Frontal cortex (tissue), 4 donors: ENCODE data around the gene SLC35B4. TPM values are rescaled to one million over a fixed set of nuclear protein-coding genes. Genes with fewer than 3 reads are reported as not detected.

Experiments
- DNase-seq, 2 donors: peaks; one replicate each; pipeline ENCODE4 v3.0.0; 2012; ENCODE audit warnings: low spot score in 2 of 2
- FAIRE-seq: peaks from 2 replicates; lab custom pipeline; 2012; peaks lifted over from hg19 to GRCh38; lab: Jason Lieb, UNC
- total RNA-seq: library from RNA; depleted of rRNA; stranded (reverse); fragments of >200 nt; gene quantifications from one replicate; pipeline ENCODE4 v1.2.3, GENCODE V29; 2014
- donor health status: control.
- donor health status: control.
- donor health status: control.

The SLC35B4 gene, protein sequence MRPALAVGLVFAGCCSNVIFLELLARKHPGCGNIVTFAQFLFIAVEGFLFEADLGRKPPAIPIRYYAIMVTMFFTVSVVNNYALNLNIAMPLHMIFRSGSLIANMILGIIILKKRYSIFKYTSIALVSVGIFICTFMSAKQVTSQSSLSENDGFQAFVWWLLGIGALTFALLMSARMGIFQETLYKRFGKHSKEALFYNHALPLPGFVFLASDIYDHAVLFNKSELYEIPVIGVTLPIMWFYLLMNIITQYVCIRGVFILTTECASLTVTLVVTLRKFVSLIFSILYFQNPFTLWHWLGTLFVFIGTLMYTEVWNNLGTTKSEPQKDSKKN
- total RNA-seq, result 24.5 TPM

DNA sequence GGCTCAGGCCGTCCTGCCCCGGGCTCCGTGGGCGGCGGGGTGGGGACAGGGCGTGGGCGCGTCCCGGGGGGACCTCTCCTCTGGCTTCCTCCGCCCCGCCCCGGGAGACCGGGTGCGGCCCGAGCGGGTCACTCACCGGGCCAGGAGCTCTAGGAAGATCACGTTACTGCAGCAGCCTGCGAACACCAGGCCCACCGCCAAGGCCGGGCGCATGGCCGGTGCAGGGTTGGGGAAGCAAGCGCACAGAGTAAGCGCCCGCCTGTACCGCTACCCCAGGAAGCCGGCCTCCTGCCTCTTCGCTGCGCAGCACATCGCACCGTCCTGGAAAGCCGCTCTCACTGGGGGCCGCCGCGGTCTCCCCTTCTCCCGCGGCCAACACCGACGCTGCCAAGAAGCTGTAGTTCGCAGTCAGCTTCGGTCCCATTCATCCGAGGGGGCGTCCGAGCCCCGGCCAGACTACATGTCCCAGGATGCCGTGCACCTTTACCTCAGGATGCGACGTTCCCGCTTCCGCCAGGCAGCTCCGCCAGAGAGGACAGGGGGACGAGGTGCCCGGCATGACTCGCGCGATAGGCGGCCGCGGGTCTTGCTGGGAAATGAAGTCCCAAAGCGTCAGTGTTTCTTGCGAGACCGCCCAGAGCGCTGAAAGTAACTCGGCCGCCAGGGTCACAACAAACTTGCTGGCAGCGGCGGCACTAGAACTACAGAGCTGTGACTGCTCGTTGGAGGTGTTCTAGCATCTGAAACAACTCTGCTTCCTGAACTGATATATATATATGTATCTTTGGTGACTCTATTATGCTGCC is at the start of gene SLC35B4:
Gene SLC35B4, minus strand, starts transcription at position 392 of the 806 bp plus-strand sequence. Its CDS starts 179 bp downstream, at position 213.
- DNase-seq, result peak; percentile 95 to 96
- FAIRE-seq, result no peak

DNA sequence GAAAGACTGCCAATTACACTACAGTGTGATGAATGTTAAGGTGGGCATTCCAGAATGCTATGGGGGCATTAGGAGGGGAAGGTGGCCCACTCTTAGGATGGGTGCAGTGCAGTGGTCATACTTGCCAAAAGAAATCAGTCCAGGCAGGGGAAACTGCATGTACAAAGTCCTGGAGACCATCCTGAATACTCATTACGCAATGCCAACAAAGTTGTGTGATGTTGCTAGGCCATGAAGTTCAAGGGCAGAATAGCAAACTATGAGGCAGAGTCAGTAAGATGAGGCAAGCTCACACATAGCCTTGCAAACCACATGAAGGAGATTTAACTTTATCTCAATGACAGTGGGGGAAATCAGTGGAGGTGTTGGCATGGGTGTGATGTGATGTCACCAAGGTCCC is 49.8 kb upstream of the SLC35B4 start:
- FAIRE-seq, result no peak
- no peak for DNase-seq

DNA sequence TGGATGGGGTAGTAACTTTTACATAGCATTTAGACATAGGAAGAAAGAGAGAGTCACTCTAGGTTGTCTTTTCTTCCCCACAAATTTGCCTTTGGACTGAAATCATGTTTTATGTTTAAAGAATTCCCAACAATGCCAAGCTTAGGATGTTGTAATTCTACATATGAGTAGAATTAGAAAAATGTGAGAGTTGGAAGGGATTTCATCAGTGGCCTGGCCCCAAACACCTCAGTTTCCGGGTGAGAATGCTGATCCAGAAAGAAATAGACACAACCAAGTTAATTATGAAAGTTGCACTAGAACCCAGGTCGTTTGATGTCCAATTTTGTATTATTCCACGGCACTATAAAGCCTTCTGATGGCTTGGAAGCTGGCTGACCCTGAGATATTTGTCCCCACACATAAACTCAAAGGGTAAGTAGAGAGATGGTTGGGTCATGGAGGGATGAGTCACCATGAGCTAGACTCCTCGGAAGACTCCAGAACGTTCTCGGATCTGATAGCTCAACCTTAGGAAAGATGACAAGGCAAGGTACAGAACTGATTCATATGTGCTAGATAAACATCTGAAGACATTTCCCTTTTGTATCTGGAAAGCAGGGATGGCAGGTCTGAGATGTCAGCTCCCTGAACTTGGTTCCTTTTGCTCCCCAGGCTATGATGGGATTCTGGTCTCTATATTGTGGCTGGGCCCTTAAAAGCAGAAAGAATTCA is 48.8 kb upstream of the SLC35B4 start:
- DNase-seq (no peak), FAIRE-seq (no peak)

DNA sequence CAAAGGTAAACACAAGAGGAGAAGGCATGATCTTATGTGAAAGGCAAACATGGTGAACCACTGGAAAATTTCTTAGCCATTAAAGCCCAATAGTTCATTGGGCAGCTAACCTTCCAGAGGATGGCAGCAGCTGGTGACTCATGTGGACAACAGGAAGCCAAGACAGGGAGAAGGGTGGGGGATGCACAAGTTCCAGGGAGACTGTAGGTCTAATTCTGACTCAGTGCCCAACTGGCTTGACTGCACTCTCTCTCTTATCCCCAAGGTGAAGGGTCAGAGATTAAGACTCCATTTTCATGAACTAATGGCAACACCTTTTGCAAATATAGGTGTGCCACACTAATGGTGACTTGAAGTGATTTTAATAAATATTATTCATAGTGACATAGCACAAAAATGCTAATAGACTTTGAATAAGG is 47.9 kb upstream of the SLC35B4 start:
- DNase-seq (no peak), FAIRE-seq (no peak)

DNA sequence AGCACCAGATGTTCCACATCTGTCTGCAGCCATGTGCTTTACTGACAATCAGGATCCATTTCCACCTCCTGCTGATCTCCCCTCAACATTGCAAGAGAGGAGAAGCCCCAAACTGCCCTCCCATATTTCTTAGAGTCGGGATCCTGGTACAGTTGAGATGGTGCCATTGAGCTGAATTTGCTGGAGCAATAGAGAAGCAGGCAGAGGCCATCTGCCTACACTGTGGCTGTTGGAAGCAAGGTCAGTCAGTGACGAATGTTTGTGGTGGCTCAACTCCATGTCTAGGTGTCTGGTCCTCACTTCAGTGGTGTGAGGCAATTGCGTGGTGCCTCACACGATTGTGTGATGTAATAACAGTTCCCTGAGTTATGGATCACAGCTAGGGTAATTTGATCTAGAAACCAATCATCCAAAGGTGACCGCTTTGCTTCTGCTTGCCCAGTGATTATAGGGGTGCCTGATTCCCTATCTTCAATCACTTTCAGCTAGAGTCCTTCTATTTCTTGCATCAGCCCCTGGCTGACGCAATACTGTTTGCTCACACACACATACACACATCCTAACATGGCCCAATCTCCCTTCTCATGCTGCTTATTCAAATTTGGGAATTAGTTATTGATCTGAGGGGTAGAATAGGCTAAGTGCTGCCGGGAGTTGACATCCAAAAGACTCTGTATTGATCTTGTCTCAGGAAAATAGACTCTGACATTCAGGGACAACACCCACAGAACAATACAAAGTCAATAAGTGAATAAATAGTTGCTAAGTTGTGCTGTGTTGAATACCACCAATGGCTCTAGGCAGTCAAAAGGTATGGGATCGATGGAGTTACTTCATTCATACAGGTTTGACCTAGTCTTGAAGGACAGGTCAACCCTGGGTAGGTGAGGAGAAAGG is 46.1 kb upstream of the SLC35B4 start:
- FAIRE-seq (no peak), DNase-seq (no peak)

DNA sequence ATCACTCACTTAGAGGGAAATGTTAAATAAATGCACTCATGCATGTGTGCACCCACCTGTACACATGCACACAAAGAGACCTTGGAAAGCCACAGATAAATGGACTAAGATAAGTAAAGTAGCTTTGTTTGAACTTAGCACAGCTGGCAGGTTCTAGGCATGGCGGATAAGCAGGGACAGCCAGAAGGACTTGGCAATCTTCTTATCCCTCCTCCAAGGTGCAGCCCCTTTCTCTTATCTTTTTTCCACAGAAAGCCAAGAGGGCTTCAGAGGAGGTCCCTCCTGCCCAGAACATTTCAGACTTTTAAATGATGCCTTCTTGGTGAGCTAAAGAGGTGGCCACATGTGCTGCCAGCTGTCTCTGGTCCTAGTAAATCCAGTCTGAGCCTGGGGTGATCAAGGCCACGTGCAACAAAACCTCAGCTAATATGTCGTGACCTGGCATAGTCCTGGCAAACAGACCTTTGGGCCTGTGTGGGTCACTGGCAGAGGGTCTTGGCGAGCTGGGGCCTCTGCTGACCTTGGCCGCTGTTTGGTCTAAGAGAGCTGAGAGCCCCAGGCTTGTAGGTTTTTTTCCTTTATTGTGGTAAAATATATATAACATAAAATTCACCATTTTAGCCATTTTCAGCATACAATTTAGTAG is 43.2 kb upstream of the SLC35B4 start:
- FAIRE-seq, result no peak
- no peak for DNase-seq

DNA sequence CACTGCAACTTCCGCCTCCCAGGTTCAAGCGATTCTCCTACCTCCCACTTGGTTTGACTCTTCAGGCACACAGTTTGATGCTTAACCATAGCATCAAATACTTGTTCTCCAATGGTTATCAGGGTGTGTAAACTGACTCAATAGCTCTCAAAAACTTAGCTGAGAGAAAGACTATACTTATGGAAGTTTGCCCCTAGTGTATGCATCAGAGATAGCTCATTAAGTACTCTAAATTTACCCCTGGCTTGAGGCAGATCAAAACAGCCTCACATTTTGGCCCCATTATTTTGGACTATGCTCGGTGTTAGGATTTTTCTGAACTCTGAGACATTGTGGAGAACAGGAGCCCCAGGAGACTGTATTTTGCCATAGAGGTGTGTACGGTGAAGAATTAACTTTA is 40.8 kb upstream of the SLC35B4 start:
- FAIRE-seq (no peak), DNase-seq (no peak)

DNA sequence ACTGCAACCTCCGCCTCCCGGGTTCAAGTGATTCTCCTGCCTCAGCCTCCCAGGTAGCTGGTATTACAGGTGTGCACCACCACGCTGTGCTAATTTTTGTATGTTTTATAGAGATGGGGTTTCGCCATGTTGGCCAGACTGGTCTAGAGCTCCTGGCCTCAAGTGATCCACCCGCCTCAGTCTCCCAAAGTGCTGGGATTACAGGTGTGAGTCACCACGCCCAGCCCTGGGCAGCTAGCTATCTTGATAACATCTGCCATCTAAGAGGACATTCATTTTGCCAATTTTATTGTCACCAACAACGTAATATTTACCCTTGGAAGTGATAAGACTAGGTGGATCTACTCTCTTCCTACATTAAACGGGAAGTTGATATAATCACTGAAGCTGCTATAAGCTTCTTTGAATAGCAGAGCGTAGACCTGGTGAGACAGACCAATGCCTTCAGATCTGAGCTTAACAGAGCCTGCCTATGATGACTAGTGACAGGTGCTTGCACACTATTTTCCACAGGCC is 39.7 kb upstream of the SLC35B4 start:
- FAIRE-seq, result no peak
- DNase-seq, result no peak

DNA sequence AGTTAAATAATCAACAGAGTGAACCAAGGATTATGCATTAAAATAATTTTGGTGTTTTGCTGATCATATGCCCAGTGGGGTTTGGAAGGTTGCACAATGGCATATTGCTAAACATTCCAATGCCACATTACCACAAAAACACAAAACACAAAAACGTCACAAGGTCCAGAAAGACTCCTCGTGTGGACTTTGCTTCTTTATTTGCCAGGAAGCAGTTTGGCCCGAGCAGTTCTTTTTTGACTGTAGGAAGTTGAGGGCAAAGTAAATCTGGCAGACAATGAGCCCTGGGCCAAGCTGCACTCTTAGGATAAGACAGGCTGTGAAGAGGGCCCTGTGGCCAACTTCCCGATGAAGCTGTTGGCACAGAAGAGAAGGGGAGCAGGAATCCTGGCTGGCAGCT is 39.2 kb upstream of the SLC35B4 start:
- no peak for FAIRE-seq
- DNase-seq, result no peak

DNA sequence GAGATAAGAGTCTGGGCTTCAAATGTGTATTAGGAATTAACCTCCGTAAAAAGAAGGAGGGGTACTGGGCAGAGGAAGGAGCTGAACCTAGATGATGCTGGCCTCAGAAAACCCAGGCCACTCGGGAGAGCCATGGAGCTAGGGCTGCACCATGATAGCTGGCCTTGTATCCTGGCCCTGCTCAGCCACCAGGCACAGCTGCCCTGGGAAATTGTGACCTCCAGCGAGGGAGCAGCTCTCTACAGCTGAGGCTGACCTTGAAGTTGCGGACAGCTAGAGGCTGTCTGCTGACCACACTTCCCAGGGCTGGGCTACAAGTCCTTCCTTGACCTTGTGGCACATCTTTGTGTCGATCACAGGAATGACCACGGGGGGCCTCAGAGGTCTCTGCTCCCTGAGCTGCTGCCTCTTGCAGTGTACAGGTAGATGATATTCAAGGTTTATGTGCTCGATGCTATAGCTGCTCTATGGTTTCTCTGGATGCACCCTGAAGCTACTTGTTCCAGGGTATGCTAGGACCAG is 38.3 kb upstream of the SLC35B4 start:
- no peak for FAIRE-seq
- DNase-seq, result no peak

DNA sequence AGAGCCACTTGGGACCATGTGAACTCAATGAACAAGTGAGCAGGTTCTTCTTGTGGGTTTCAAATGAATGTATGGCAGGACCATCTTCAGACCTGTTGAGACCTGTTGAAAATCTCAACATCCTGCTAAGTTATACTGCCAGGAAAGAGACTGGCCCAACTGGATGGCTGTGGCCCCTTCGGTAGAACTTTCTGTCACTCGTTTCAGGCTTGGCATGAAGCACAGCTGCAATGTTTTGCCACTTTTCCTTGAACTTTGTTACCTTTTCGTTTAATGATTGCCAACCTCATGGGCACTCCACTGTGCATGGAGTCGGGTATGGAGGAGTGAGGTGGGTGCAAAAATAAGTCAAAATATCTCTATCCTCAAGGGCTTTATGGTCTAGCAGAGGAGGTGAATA is 36.7 kb upstream of the SLC35B4 start:
- no peak for FAIRE-seq

DNA sequence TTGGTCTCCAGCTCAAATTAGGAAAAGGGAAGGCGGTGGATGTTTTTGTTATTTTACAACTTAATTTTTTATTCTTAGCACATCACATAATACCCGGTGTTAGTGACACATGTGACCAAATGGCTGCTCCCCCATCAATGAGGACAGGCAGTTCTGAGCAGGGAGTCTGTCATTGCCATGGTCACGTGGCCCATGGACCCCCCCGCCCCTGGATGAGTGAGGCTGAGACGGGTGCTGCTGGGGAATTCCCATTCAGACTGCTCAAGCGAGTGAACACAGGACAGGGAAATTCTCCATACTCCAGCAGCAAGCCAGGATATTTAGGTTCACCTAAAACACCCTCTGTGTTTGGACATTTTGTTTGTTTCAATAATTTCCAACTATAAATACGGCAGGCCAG is 34.7 kb upstream of the SLC35B4 start:
- no peak for FAIRE-seq
- no peak for DNase-seq

More for the DNA sequence above, 36.7 kb upstream of the SLC35B4 start:
- no peak for DNase-seq

DNA sequence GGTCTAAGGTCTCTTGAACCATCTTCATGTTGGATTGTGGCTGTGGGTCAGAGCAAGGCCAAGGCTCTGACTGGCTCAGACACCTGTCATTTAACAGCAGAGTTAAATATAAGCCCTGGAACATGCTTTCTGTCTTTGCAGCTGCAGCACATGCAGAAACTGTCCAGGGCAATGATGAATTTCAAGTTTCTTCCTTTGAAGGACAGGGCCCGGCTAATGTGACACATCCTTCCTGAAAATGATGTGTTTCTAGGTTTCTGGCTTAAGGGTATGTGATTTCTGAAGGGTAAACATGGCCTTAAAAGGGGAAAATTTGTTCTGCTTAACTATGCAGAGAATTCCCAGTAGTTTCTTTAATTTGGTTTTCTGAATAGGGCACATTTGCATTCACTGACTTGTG is 34.0 kb upstream of the SLC35B4 start:
- no peak for FAIRE-seq

DNA sequence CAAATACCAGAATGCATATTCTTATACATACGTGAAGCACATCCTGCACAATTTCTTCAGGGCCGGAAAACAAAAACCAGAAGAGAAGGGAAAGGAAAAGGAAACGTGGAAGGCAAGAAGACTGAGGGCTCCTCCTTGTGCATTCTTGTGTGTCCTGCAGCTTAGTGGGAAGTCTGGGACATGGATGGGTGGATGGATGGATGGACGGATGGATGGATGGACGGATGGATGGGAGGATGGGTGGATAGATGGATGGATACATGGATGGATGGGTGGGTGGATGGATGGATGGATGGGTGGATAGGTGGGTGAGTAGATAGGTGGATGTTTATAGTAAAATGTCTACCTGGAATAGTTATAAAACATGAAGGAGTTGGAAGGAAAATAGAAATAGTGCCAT is 30.8 kb upstream of the SLC35B4 start:
- FAIRE-seq (no peak), DNase-seq (no peak)

More for the DNA sequence above, 34.0 kb upstream of the SLC35B4 start:
- DNase-seq, result no peak

DNA sequence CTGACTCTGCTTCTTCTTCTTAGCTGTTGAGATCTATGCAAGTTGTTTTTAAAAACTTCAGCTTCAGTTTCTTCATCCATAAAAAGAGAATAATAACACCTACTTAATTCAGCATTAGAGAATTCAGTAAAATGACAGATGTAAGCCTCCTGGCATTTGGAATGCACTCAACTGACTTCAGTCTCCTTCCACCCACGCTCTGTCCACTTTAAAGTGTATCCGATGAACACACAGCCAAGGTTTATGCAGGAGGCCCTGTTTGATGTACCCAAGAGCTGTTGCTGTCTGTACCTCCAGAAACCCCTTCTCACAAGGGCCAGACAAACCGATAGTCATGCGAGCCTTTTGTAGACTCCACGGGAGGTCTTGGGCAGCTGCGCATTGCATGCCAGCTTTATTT is 27.1 kb upstream of the SLC35B4 start:
- no peak for DNase-seq

DNA sequence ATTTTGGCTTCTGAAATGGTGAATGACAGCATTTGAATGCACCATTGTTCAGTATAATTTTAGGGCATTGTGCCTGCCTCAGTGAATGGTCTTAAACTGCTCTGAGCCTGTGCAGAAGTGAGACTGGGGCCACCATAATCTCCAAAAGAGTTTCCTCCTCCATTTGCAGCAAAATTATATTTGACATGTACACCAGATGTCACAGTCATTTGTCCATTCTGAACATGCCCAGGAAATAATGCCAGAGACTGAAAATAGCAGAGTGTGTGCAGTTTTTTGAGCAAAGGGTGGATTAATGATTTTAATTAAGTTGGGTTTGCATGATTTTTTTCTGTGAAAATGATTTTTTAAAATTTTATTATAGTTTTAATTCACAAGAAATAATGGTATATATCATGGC is 26.4 kb upstream of the SLC35B4 start:
- FAIRE-seq (no peak), DNase-seq (no peak)

More for the DNA sequence above, 27.1 kb upstream of the SLC35B4 start:
- no peak for FAIRE-seq

DNA sequence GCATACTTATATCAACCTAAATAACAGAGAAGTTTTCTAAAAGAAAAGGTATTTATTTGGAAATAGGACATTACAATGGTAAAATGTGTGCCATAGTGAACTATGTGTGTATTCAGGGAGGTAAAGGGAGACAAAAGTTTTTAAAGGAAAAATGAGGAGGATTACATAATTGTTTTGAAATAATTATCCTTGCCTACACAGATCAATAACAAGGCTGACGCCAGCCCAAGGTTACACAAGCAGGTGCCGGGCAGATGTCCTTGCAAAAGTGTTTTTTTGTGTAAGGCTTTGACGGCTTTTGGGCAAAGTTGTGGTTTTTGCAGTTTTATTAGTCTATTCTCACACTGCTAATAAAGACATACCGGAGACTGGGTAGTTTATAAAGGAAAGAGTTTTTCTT is 22.7 kb upstream of the SLC35B4 start:
- FAIRE-seq, result no peak

DNA sequence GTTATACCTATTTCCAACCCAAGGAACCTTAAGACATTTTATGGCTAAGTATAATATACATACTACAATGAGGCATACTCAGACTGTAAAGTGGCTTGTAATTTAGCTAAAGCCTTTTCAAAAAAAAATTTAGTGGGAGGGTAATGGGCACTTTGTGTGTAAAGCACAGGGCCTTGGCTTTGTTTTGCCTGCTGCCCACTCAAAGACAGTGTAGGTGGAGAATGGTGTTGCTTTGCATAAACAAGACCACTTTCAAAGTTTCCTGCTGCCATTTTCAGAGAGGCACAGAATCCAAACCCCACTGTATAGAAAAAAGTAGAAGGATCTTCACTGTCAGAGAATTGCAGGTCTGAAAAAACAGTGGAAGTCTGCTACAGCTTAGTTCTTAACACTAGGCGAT is 21.2 kb upstream of the SLC35B4 start:
- DNase-seq, result no peak
- FAIRE-seq, result no peak

More for the DNA sequence above, 22.7 kb upstream of the SLC35B4 start:
- no peak for DNase-seq

DNA sequence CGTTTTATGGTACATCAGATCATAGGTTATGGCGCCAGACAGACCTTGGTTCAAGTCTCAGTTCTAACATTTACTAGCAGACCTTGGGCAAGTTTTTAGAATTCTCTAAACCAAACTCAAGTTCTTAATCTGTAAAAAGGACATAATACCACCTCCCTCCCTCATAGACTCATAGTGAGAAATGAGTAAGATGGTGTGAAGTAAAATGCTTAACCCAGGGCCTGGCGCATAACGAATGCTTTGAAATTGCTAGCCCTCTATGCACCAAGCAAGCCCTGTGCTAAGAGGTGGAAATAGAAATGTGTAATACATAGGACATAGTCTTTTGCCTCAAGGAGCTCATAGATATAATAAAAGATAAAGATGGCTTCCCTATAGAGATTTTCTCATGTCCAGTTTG is 17.7 kb upstream of the SLC35B4 start:
- FAIRE-seq (no peak), DNase-seq (no peak)
